KG1 (cell line): ENCODE measurements around the gene ZBTB25.

Source experiments
- DNase-seq: peaks from one replicate; lab custom pipeline; 2025; lab: John Stamatoyannopoulos, UW

The ZBTB25 gene

DNA sequence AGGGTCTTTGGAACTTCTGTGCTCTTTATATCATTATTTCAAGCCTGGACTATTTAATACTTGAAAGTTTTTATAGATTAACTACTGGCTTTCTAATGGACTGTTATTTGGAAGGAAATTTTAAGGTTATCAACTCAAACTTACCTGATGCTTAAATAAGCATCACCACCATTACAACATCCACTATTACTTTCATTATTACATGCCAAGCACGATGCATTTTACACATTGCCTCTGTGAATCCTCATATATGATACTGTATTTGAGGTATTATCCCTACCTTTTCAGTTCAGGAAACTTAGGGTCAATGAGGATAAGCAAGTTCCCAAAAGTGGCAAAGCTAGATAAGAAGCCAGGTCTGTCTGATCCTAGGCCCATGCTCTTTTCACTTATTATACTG is 13.3 kb upstream of the ZBTB25 start:
- DNase-seq, result no peak

DNA sequence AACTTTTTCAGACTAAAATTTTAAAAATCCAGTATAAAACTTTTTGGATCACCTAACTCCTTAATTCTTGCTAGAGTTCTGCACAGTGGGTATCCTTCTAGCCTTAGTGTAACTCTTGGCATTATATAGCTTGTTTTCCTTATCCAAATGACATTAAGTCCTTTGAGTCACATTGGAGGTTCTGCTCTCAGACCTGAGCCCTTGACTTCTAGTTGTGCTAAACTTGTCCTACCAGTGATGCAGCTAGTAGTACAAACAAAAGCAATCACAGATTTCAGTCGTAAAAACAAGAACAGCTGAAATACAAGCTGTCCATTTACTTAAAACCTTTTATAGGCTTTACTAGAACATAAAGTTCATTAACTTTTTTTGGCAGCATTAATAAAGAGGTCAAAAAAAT is 11.4 kb upstream of the ZBTB25 start:
- DNase-seq, result no peak

DNA sequence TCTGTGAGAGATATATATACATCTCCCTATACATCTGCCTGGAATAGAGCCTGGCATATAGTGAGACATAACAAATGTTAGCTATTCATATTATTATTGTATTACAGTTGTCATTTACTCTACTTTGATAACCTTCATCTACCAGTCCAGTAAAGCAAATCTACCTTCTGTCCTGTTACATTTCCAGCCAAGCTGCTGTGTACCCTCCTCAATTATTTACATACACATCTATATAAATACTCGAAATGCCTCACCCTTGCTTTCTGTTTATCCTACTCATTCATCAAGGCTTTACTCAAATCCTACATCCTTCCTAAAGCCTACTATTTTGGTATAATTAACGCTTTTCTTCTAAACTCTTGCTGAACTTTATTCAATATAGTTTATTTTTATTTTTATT is 9.6 kb upstream of the ZBTB25 start:
- DNase-seq, result no peak

DNA sequence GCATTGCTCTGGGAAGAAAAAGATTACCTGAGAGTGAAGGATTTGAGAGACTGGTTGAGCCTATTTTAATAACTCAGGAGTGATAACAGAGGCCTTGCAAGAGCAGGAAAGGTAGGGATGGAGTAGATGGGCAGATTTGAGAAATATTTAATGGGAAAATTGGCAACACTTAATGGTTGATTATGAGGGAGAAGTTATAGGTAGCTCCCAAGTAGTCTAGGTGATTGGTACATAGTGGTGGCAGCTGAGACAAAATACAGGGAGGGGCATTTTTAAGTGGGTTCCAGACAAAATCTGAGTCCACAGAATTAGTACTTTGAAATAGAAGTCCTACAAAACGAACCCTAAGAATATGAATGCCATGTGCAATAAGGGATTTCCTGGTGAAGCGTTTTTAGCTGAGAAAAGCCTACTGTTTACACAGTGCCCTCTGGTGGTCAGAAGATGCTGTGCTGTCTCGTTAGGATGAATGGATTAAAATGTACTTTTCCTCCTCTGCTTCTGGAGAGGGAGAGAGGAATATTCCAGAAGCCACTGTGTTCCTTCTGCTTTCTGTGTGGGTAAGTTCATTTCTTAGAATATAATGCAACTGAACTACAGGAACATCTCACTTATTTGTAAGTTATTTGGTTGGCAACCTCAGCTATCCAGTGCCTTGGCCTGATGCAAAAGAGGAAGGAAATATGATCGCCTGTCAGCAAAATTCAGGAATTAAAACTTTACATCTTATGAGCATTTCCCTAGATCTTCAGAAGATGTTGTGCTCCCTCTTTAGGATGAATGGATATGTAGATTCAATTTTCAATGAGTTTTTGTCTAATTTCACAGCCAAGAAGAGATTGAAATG is 7.4 kb upstream of the ZBTB25 start:
- DNase-seq, result peak; percentile 66

DNA sequence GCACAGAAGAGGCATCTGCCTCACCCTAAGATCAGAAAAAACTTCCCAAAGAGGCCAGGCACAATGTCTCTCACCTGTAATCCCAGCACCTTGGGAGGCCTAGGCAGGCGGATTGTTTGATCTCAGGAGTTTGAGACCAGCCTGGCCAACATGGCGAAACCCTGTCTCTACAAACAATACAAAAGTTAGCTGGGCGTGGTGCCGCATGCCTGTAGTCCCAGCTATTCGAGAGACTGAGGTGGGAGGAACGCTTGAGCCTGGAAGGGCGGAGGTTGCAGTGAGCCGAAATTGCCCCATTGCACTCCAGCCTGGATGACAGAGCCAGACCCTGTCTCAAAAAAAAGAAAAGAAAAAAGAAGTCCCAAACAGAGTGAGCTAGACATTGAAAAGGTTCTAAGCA is 5.4 kb upstream of the ZBTB25 start:
- DNase-seq, result no peak

DNA sequence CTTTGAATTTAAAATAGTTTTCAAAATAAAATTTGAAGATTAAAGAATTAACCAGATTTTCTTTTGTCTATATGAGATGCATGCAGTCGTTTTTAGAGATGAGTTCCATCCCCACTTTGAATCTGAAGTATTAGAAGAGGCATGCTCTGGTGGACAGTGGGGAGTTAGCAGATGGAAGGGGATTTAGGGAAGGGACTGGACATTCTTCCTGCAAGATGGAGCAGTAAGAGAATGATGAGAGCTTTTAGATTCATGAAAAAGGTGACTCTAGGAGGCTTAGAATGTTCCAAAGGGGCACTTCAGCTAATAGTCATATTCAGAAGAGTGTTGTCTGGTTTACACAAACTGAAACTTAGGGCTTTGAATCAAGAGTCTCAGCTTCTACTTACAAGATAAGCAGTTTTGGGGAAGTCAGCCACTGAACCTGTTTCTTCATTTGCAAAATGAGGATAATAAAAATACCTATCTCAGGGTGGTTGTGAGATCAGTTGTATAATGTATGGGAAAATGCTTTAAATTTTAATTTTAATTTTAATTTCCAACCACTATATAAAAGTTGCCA is 4.7 kb upstream of the ZBTB25 start:
- no peak for DNase-seq

DNA sequence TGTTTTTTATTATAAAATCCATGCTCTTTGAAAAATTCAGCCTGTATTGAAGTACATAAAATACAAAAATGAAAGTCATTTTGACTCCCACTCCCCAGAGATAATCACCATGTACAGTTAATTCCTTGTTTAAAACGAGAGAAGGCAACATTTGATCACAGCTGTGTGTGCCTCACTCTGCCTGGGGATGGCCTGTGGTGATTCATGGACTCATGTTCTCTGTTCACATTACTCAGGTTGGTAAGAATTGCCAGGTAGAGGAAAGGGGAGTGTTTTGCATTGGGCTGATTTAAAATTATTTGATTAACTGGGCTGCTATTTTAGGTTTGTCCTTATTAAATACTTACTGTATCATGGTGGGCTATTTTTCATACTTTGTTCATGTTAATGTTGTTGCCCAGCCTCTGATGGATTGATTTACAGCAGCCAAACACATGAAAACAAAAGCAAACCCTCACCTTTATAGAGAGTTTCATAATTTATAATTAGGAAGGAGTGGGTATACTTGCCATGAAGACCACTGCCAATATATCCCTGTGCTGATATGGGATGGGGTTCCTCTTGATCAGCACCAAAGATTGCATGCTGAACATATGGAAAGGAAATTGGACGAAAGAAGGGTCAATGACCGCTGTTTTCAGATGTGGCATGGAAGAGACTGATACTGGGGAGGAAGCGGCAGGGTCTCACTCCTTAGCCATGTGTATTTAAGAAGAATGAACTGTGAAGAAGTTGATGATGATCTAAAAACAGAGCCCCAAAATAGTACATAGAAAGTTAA is 3.9 kb upstream of the ZBTB25 start:
- no peak for DNase-seq

DNA sequence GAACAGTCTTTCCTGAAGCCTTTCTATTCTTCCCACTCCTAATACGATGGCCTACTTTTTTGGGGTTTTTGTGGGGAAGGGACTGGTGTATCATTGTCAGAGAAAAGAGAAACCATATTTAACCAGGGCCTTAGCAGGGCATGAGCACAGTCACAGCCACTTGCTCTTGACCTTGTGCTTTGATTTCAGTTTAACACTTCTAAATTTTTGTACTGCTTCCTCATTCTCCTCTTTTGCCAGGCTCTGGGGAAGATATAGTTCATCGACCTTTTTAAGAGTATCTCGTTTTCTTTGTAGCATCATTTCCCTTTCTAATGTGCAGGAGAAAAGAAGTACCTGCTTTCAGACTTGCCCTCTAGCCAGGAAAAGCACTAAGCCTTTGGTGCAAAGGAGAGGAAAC is 3.1 kb upstream of the ZBTB25 start:
- DNase-seq, result no peak

DNA sequence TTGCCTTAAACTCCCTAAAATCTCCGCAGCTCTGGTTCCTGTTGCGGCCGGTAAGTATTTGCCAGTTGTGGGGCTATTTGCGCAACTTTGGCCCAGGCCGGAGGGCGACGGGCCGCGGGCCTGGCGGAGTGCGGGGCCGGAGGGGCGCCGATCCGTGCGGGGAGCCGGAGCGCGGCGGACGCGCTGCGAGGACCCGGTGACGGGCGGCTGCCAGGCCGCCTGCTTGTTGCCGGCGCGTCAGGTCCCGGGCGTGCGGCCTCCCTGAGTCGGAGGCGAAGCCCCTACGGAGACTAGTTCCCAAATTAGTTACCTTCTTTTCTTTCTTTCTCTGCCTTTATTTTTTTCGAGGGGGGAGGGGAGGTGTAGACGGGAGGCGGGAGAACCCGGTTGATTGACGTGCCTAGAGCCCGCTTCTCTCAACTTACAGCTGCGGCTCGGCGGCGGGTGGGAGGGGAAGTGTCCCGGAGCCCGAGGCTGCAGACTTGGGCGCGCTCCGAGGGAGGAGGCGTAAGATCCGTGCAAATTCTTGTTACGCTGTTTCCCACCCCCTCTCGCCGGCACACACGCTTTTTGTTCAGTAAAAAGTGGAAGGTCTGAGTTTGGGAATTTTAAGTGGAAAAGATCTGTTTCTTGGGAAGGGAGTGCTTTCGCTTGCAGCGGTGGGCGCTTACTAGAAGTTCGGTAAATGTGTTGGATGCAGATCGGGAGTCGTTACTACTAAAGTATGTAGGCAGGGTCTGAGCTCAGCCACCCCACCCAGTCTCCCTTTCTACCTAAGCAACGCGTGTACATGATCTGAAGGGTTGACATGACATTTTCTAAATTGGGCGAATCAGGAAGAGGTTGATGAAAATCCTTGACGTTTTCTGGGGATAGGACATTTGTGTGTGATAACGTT is 1.5 kb upstream of the ZBTB25 start:
- peak; percentile 57 for DNase-seq

DNA sequence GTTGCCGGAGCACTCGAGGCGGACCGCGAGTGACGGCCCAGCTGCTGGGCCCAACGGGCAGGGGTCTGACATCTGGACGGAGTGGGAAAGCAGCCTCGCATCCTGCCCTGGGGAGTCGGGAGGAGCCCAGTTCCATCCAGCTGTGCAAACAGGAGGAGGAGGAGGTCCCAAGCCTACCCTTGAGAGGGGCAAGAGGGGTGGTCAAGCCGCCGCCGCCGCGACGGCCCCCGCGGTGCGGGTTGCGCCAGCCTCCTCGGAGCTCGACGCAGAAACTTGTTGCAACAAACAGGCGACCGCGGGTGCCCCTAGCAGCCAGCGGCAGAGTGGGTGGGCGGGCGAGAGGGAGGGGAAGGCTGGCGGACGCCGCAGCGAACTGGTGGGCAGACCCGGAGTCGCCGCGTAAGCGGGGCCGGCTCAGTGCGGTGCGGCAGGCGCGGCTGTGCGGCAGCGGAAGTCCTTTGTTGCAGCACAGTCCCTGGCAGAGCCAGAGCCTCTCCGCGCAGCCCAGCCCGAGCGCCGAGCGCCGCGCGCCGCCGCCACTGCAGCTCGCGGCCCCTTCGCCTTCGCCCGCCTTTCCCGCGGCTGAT is 765 bp upstream of the ZBTB25 start, which contains the start of gene ZBTB1:
TSS of gene ZBTB1 (plus strand) at position 461 of the 587 bp plus-strand sequence. CDS start 16,735 bp downstream, outside the sequence.
- peak; percentile 75 for DNase-seq

DNA sequence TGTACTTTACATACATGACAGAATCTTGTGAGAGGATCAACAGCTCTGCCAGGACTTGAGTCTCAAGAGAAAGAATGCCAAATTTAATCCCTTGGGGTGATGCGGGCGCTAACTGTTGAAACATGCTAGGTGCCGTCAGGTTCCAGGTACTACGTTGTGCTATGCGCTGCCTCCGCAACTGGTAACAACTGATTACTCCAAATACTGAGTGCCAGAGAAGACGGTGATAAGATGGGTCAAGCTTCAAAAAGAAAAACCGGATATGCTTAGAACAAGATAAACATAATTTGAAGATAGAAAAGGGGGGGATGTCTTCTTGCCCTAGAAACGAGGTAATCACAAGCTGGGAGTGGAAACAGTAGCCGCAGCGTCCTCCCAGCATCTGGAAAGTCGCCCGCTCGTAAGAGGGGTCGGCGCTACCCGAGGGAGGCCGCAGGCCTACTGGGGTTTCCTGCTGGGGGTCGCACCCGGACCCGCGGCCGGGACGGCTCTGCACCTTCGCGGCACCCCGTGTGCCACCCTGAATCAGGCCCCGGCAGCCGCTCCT is 678 bp downstream of the ZBTB25 start:
- peak; percentile 16 for DNase-seq

DNA sequence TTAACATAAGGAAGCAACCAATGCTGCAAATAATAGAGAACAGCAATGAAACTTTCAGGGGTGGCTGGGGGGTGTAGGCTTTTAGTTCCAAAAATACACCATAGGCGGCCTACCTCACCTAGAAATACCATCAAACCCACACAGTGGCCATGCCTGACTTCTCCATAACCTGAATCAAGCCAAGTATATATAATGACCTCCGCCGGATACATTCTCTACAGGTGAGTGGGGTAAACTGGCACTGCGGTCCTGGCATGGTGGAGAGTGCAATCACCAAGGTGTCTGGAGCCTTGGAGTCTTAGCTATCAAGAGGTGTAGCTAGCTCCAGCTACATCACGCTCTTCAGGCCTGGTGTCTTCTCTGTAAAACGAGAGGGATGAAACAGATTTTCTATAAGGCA is 1.2 kb downstream of the ZBTB25 start:
- no peak for DNase-seq

DNA sequence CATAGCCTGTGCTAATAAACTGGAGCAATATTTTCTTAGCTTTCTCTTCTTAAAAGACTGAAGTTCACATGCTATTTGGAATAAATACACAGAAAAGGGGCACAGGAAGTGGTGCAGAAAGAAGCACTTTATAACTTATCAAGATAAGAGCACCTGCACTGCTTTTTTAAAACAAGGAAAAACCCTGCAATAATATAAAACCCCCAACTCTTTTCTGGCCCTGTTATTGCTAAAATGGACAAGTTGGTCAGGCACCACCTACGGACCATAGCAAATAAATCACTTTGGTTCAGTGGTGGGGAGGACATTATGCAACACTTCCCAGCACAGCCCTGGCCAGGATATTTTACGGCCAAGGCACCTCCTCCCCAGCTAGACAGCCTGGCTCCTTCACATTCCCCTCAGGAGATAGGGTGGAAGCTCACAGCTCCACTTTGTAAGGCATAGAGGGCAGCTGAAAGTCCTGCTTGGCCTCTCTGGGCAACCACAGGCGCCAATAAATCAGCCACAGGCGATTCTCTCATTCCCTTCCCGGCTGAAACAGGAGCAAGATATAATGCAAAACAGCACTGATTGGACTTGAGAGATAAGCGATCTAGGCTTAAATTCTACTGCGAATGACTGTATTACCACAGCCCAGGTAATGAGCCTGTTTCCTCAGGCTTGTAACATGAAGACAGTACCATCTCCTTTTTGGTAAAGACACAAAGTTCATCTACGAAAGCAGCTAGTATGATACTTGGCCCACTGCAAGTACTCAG is 2.0 kb downstream of the ZBTB25 start:
- DNase-seq, result no peak

DNA sequence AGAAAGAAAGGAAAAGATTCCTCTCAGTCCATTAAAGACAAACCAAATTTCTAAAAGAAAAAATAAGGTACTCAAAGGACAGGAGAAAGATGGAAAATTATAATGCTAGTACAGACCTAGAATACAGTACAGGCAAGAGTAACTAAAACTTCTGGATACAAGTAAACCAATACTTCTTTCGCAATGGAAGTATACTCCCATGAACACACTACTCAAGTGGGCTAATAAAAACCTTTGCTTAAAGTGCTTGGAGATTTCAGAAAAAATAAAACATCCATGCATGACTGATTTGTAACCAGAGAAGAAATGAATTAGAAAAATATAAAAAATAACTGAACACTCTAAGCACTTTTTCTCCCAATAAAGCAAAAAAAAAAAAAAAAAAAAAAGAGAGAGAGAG is 3.5 kb downstream of the ZBTB25 start:
- no peak for DNase-seq

DNA sequence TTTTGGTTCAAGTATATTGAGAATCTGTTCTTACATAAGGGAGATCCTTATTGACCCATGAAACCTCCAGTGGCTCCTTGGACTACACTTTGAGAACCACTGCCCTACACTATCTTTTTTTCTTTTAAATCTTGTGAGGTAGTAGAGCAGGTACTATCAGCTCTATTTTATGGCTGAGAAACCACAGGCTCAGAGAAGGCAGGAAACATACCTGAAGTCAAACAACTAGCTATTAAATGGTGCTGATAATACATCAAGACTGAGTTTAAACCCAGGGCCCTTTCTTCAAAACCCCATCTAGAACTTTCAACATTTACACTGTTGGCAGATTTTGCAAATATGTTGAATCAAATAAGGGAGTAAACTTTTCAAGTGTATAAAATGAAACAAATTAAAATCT is 6.9 kb downstream of the ZBTB25 start:
- no peak for DNase-seq

DNA sequence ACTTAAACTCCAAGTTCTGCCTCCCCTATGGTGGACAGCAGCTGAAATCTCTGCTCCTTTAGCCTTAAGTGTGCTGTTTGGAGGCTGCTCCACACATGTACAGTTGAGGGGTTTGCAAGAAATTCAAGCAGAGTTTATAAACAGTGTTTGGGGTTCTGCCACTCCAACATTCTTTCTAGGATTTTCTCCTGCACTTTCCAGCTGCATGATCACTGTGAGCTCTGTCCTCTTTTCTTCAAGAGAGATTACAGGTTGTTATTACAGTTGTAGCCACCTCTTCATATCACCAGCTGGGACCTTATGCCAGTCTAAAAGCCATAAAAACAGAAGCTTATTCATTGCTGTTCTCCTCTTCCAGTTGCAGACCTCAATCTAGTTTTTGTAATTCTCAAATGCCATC is 8.4 kb downstream of the ZBTB25 start:
- DNase-seq, result no peak

DNA sequence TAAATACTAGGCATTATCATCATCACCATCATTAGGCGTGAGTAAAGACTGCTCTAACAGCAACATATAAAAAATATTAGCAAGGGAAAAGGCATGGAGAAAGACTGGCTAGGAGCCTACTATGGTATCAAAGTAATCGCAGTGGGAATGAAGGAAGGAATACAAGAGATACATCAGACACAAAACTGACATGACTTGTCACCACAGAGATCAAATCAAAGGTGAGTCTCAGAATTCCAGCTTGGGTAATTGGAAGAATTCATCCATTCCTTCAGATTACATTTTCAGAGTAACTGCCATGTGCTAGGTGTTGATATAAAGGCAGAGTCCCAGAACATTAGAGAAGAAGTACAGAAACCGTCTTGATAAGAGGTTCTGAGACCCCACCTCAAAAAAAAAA is 10.2 kb downstream of the ZBTB25 start:
- no peak for DNase-seq

DNA sequence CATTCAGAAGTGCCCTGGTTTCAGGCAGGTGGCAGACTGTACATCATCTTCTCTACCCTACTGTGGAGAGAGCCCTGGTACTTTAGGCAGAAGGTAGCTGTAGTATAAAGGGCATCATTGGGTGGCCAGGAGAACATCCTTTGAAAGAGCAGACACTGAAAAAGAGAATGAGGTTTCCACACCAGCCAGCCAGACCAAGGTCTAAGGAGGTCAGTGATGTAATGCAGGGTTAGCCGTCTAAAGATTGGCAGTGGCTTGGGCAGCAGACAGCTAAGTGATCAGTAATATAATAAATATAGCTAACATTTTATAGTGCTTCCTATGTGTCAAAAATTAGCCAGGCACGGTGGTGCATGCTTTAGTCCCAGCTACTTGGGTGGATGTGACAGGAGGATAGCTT is 12.0 kb downstream of the ZBTB25 start:
- DNase-seq, result no peak

DNA sequence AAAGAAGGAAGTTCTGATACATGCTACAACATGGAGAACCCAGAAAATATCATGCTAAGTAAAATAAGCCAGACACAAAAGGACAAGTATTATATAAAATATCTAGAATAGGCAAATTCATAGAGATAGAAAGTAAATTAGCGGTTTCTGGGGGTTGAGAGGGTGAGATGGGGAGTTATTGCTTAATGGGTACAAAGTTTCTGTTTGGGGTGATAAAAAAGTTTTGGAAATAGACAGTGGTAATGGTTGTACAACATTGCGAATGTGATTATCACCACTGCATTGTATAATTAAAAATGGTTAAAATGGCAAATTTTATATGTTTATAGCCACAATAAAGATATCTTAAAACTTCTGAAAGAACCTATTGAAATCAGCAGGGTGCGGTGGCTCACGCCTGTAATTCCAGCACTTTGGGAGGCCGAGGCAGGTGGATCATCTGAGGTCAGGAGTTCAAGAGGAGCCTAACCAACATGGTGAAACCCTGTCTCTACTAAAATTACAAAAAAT is 15.0 kb downstream of the ZBTB25 start:
- no peak for DNase-seq

DNA sequence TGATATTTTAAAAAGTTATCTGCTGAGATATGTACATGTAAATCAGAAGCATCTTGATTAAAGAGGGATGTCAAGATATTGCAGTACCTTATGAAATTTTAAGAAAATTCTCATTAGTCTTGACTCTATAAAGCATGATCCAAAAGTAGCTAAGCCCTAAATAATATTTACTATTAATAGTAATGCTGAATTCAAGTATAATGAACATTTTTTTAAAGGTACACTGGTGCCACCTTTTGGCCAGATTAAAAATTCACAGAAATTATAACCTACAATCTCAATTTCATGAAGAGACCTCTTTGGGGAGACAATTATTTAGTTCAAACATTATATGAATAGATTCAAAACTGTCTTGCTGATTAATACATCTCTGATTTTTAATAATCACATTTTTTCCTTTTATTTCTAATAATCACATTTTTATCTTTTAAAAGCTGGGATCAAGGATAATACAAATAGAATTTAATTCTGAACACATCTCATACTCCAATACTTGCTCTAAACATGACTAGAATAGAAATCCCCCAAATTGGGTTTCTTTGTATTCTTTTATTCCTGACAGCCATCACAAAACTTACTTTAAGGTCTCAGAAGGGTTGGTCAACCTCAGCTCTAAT is 24.9 kb downstream of the ZBTB25 start:
- peak; percentile 11 for DNase-seq
